Activated T-helper 17 cell treated with anti-CD3 and anti-CD28 coated beads, Interleukin-2, amount 50 U/mL, for 72 hours (primary cell): ENCODE data around the gene LARP4B. TPM values are rescaled to one million over a fixed set of nuclear protein-coding genes. Genes with fewer than 3 reads are reported as not detected.

Source experiments
- ATAC-seq: fragments of 150-1000 bp; cut with Tn5 transposase; replicated peaks from 2 replicates; pipeline ENCODE4 v1.10.0; 2021; ENCODE audit warnings: mild to moderate bottlenecking, moderate library complexity
- H3K27ac Mint-ChIP-seq: one replicate; pipeline ENCODE4 v1.8.0; 2022; ENCODE audit warnings: mixed read lengths
- H3K27me3 Mint-ChIP-seq: one replicate; pipeline ENCODE4 v1.8.0; 2022; ENCODE audit warnings: mixed read lengths
- H3K36me3 Mint-ChIP-seq: one replicate; pipeline ENCODE4 v1.8.0; 2022; ENCODE audit warnings: low read depth, mild to moderate bottlenecking, mixed read lengths
- H3K4me1 Mint-ChIP-seq: one replicate; pipeline ENCODE4 v1.8.0; 2022; ENCODE audit warnings: mixed read lengths
- H3K4me3 Mint-ChIP-seq: one replicate; pipeline ENCODE4 v1.8.0; 2022; ENCODE audit warnings: mild to moderate bottlenecking, mixed read lengths
- H3K9me3 Mint-ChIP-seq: one replicate; pipeline ENCODE4 v1.8.0; 2022; ENCODE audit warnings: mixed read lengths
- total RNA-seq, 2 donors: library from RNA; stranded (reverse); gene quantifications; one replicate each; pipeline ENCODE4 v1.2.3, GENCODE V29; 2022

Gene LARP4B
- total RNA-seq, 2 donors from 2014 or later, result 85.5 to 119 TPM

GRCh38 chr10:786633-787474 lies 144.7 kb downstream of the LARP4B start:
- Mint-ChIP-seq H3K27me3 (peaks cover 7% of the 10 kb centered on the region), H3K36me3 (no peaks in the 10 kb centered on the region), H3K4me3 (no peak overlapping the region), H3K9me3 (no peaks in the 10 kb centered on the region), H3K27ac (no peak overlapping the region), H3K4me1 (peaks cover 3% of the 10 kb centered on the region)
- no peak for ATAC-seq

- Mint-ChIP-seq H3K36me3 (no peaks in the 10 kb centered on the region), H3K4me3 (no peak overlapping the region), H3K9me3 (no peaks in the 10 kb centered on the region), H3K27me3 (peaks cover 7% of the 10 kb centered on the region), H3K27ac (no peak overlapping the region), H3K4me1 (no peaks in the 10 kb centered on the region)
- no peak for ATAC-seq
Observed at GRCh38 chr10:785861-786214, 145.7 kb downstream of the LARP4B start.

- peak; percentile 29 for ATAC-seq
- Mint-ChIP-seq H3K9me3 (no peaks in the 10 kb centered on the region), H3K4me3 (peak overlapping the region; percentile 23), H3K4me1 (no peaks in the 10 kb centered on the region), H3K27ac (no peak overlapping the region), H3K36me3 (no peaks in the 10 kb centered on the region), H3K27me3 (peaks cover 8% of the 10 kb centered on the region)
Observed at GRCh38 chr10:785089-785860, 146.2 kb downstream of the LARP4B start.

- no peaks in the 10 kb centered on the region for H3K4me1 Mint-ChIP-seq
- H3K9me3 Mint-ChIP-seq, result no peaks in the 10 kb centered on the region
- peak; percentile 97 for ATAC-seq
- H3K27ac Mint-ChIP-seq, result no peak overlapping the region
- no peaks in the 10 kb centered on the region for H3K36me3 Mint-ChIP-seq
- H3K4me3 Mint-ChIP-seq, result peak overlapping the region; percentile 23
- peaks cover 13% of the 10 kb centered on the region for H3K27me3 Mint-ChIP-seq
Observed at GRCh38 chr10:784403-785088, 147.0 kb downstream of the LARP4B start.

GRCh38 chr10:782751-783648 lies 148.5 kb downstream of the LARP4B start:
- ATAC-seq, result no peak
- H3K4me1 Mint-ChIP-seq, result no peaks in the 10 kb centered on the region
- no peaks in the 10 kb centered on the region for H3K9me3 Mint-ChIP-seq
- H3K27ac Mint-ChIP-seq, result no peak overlapping the region
- H3K27me3 Mint-ChIP-seq, result peaks cover 13% of the 10 kb centered on the region
- no peak overlapping the region for H3K4me3 Mint-ChIP-seq
- H3K36me3 Mint-ChIP-seq, result no peaks in the 10 kb centered on the region

- no peak overlapping the region for H3K27ac Mint-ChIP-seq
- no peaks in the 10 kb centered on the region for H3K9me3 Mint-ChIP-seq
- ATAC-seq, result no peak
- H3K27me3 Mint-ChIP-seq, result peaks cover 13% of the 10 kb centered on the region
- H3K4me3 Mint-ChIP-seq, result no peak overlapping the region
- H3K36me3 Mint-ChIP-seq, result no peaks in the 10 kb centered on the region
- H3K4me1 Mint-ChIP-seq, result no peaks in the 10 kb centered on the region
Observed at GRCh38 chr10:780536-781524, 150.7 kb downstream of the LARP4B start.

- Mint-ChIP-seq H3K4me1 (no peaks in the 10 kb centered on the region), H3K27ac (no peak overlapping the region), H3K36me3 (no peaks in the 10 kb centered on the region), H3K27me3 (peaks cover 9% of the 10 kb centered on the region), H3K9me3 (no peaks in the 10 kb centered on the region), H3K4me3 (no peak overlapping the region)
- peak; percentile 43 for ATAC-seq
Observed at GRCh38 chr10:778626-779330, 152.7 kb downstream of the LARP4B start.

- H3K27ac Mint-ChIP-seq, result no peak overlapping the region
- no peaks in the 10 kb centered on the region for H3K9me3 Mint-ChIP-seq
- no peak overlapping the region for H3K4me3 Mint-ChIP-seq
- no peaks in the 10 kb centered on the region for H3K4me1 Mint-ChIP-seq
- H3K36me3 Mint-ChIP-seq, result no peaks in the 10 kb centered on the region
- no peak for ATAC-seq
- peaks cover 9% of the 10 kb centered on the region for H3K27me3 Mint-ChIP-seq
Observed at GRCh38 chr10:777913-778479, 153.5 kb downstream of the LARP4B start.

- Mint-ChIP-seq H3K9me3 (no peaks in the 10 kb centered on the region), H3K27me3 (peaks cover 7% of the 10 kb centered on the region), H3K27ac (no peak overlapping the region), H3K4me3 (no peak overlapping the region), H3K36me3 (no peaks in the 10 kb centered on the region), H3K4me1 (no peaks in the 10 kb centered on the region)
- ATAC-seq, result no peak
Observed at GRCh38 chr10:776772-777171, 154.7 kb downstream of the LARP4B start.

GRCh38 chr10:775245-776075 lies 156.0 kb downstream of the LARP4B start:
- ATAC-seq, result peak; percentile 44
- Mint-ChIP-seq H3K36me3 (no peaks in the 10 kb centered on the region), H3K9me3 (no peaks in the 10 kb centered on the region), H3K27ac (no peak overlapping the region), H3K4me3 (no peak overlapping the region), H3K27me3 (peaks cover 7% of the 10 kb centered on the region), H3K4me1 (no peaks in the 10 kb centered on the region)

GRCh38 chr10:774661-775244 lies 156.8 kb downstream of the LARP4B start:
- Mint-ChIP-seq H3K36me3 (no peaks in the 10 kb centered on the region), H3K27ac (no peak overlapping the region), H3K9me3 (no peaks in the 10 kb centered on the region), H3K4me1 (no peaks in the 10 kb centered on the region), H3K27me3 (peaks cover under 1% of the 10 kb centered on the region), H3K4me3 (no peak overlapping the region)
- ATAC-seq, result no peak
